AG10803 (cell line): Measurements from ENCODE around the gene PLXDC2.

Source experiments
- DNase-seq: peaks from one replicate; pipeline ENCODE4 v3.0.0; 2010; ENCODE audit warnings: low read depth
- H3K4me3 ChIP-seq: 2 replicates; pipeline ENCODE4 v1.5.1; 2011; ENCODE audit warnings: mild to moderate bottlenecking, low read length, control low read depth
- CTCF ChIP-seq: conservative IDR thresholded peaks from 2 replicates; pipeline ENCODE4 v1.5.1; 2011; ENCODE audit warnings: mild to moderate bottlenecking, low read length, control low read depth, inconsistent platforms

PLXDC2 gene

GRCh38 chr10:19936289-19936688 is 120.1 kb downstream of the PLXDC2 start:
- TF ChIP-seq CTCF: no peak
- no peak for DNase-seq
- H3K4me3 ChIP-seq: no peak overlapping the region

- no peak overlapping the region for H3K4me3 ChIP-seq
- TF ChIP-seq CTCF: no peak
- no peak for DNase-seq
Observed at GRCh38 chr10:19937989-19938388, 121.8 kb downstream of the PLXDC2 start.

GRCh38 chr10:19941206-19941880 is 125.1 kb downstream of the PLXDC2 start:
- no peak for TF ChIP-seq CTCF
- DNase-seq: no peak
- H3K4me3 ChIP-seq: no peak overlapping the region

GRCh38 chr10:19944911-19945663 is 128.9 kb downstream of the PLXDC2 start:
- no peak overlapping the region for H3K4me3 ChIP-seq
- no peak for DNase-seq
- no peak for TF ChIP-seq CTCF

- no peak for DNase-seq
- H3K4me3 ChIP-seq: no peak overlapping the region
- no peak for TF ChIP-seq CTCF
Observed at GRCh38 chr10:19946245-19946644, 130.0 kb downstream of the PLXDC2 start.

DNA sequence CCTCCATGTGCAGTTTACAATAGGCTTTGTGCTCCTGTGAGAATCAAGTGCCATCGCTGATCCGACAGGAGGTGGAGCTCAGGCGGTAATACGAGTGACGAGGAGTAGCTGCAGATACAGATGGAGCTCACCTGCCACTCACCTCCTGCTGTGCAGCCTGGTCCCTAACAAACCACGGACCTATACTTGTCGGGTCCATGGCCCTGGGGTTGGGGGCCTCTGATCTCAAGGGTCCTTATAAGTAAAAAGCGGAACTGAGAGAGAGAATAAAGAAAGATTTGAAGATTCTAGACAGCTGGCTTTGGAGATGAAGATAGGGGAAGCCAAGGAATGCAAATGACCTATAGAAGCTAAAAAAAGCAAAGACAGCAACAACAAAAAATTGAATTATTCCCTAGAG is 130.6 kb downstream of the PLXDC2 start:
- no peak overlapping the region for H3K4me3 ChIP-seq
- no peak for DNase-seq
- no peak for TF ChIP-seq CTCF

DNA sequence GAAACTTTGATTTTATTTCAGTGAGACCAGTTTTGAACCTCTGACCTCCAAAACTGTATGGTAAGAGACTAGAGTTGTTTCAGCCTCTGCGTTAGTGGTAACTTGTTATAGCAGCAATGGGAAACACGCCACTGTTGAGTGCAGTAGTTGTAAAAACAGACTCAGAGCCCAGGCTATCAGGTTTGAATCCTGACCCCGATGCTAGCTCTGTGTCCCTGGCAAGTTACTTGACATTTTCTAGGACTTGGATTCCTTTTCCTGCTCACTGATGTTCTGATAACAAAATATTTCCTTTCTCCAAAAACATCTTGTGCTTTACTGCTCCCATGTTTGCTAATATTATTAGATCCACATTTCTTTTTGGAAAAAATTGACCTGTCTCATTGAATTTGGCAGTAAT is 131.0 kb downstream of the PLXDC2 start:
- DNase-seq: no peak
- no peak for TF ChIP-seq CTCF
- H3K4me3 ChIP-seq: no peak overlapping the region
